Glutamatergic neuron (in vitro differentiated cells): ENCODE results near the gene EYS. TPM values are rescaled to one million over a fixed set of nuclear protein-coding genes. Genes with fewer than 3 reads are reported as not detected.

Experiments
- DNase-seq: peaks from one replicate; pipeline ENCODE4 v3.0.0; 2022
- H3K27ac Mint-ChIP-seq: one replicate; pipeline ENCODE4 v1.8.0; 2020; ENCODE audit warnings: mild to moderate bottlenecking, mixed read lengths, inconsistent platforms; ENCODE audit not compliant: unreplicated experiment
- H3K27me3 Mint-ChIP-seq: one replicate; pipeline ENCODE4 v1.8.0; 2020; ENCODE audit warnings: mild to moderate bottlenecking, moderate library complexity, mixed read lengths, inconsistent platforms; ENCODE audit not compliant: unreplicated experiment
- H3K36me3 Mint-ChIP-seq: one replicate; pipeline ENCODE4 v1.8.0; 2020; ENCODE audit warnings: mild to moderate bottlenecking, mixed read lengths, inconsistent platforms; ENCODE audit not compliant: unreplicated experiment
- H3K4me1 Mint-ChIP-seq: one replicate; pipeline ENCODE4 v1.8.0; 2020; ENCODE audit warnings: mild to moderate bottlenecking, low read depth, mixed read lengths, inconsistent platforms; ENCODE audit not compliant: unreplicated experiment
- H3K4me3 Mint-ChIP-seq: one replicate; pipeline ENCODE4 v1.8.0; 2020; ENCODE audit warnings: mild to moderate bottlenecking, mixed read lengths, inconsistent platforms; ENCODE audit not compliant: unreplicated experiment
- H3K9me3 Mint-ChIP-seq: one replicate; pipeline ENCODE4 v1.8.0; 2020; ENCODE audit warnings: mild to moderate bottlenecking, moderate library complexity, mixed read lengths, inconsistent platforms; ENCODE audit not compliant: unreplicated experiment
- CTCF ChIP-seq: fragments of 200-600 bp; sonication (generic); IDR thresholded peaks from one replicate; pipeline ENCODE4 v1.5.0; 2021; ENCODE audit not compliant: partially characterized antibody, unreplicated experiment
- total RNA-seq: library from RNA; stranded (reverse); fragmentation: NEBNext Ultra II Directional; extraction: Animal tissue kit (Norgen Biotek cat#: 25700); gene quantifications from one replicate; pipeline ENCODE4 v1.2.1, GENCODE V29; 2021; ENCODE audit not compliant: unreplicated experiment

The EYS gene
- total RNA-seq, 1 donor from 2014 or later, result 13.2 TPM

DNA sequence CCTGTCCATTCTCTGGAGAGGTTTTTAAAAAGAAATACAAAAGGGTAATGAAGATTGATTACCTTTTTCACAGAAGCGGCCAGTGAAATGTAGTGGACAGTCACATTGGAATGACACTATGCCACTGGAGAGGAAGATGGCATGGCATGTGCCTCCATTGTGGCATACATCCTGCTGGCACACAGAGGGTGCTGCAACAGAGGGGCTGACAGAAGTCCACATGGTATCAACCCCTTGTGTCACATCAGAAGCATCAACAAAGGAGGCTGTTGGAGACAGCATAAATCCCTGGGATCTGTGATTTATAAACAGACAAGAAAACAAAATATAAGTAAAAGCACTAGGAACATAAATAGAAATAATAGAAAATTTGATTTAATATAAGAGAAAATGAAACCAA is 1476.5 kb downstream of the EYS start:
- H3K27me3 Mint-ChIP-seq, result no peaks in the 10 kb centered on the region
- no peak for DNase-seq
- H3K4me3 Mint-ChIP-seq, result no peak overlapping the region
- no peak overlapping the region for H3K27ac Mint-ChIP-seq
- no peak for TF ChIP-seq CTCF
- H3K36me3 Mint-ChIP-seq, result no peaks in the 10 kb centered on the region
- peaks cover 6% of the 10 kb centered on the region for H3K4me1 Mint-ChIP-seq
- no peaks in the 10 kb centered on the region for H3K9me3 Mint-ChIP-seq

DNA sequence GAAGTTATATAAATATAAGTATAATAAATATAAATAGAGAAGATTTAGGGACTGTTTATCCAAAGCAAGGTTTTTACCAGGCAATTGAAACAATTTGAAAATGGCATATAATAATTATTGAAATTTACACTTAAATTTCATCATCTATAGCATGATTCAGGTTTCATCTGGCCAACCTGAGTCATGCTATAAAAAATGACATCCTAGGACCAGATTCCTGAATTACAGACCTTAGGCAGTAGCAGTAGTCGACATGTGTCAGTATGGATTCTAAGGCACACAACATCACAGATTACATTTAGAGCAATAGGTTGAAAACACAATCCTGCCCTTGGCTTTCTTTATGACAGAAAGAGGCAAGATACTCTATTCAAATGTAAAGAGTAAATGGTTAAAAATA is 1479.2 kb downstream of the EYS start:
- Mint-ChIP-seq H3K4me3 (no peak overlapping the region), H3K27me3 (peaks cover 3% of the 10 kb centered on the region), H3K36me3 (no peaks in the 10 kb centered on the region), H3K27ac (no peak overlapping the region), H3K9me3 (no peaks in the 10 kb centered on the region), H3K4me1 (peaks cover 20% of the 10 kb centered on the region)
- DNase-seq, result no peak
- TF ChIP-seq CTCF, result no peak

- no peak for DNase-seq
- Mint-ChIP-seq H3K27me3 (peaks cover 3% of the 10 kb centered on the region), H3K4me3 (no peak overlapping the region), H3K4me1 (peaks cover 20% of the 10 kb centered on the region), H3K36me3 (no peaks in the 10 kb centered on the region), H3K9me3 (no peaks in the 10 kb centered on the region), H3K27ac (peak overlapping the region; percentile 79)
- TF ChIP-seq CTCF, result no peak
Measured at GRCh38 chr6:64225503-64225902, 1481.5 kb downstream of the EYS start.

- H3K9me3 Mint-ChIP-seq, result no peaks in the 10 kb centered on the region
- peak; percentile 17 for DNase-seq
- no peaks in the 10 kb centered on the region for H3K36me3 Mint-ChIP-seq
- H3K4me3 Mint-ChIP-seq, result peak overlapping the region; percentile 6
- H3K27me3 Mint-ChIP-seq, result peaks cover 3% of the 10 kb centered on the region
- peaks cover 20% of the 10 kb centered on the region for H3K4me1 Mint-ChIP-seq
- TF ChIP-seq CTCF, result no peak
- H3K27ac Mint-ChIP-seq, result peak overlapping the region; percentile 79
Measured at GRCh38 chr6:64224819-64225218, 1482.2 kb downstream of the EYS start.

GRCh38 chr6:64221776-64222175 is 1485.2 kb downstream of the EYS start:
- no peaks in the 10 kb centered on the region for H3K36me3 Mint-ChIP-seq
- peaks cover 3% of the 10 kb centered on the region for H3K27me3 Mint-ChIP-seq
- DNase-seq, result no peak
- no peak overlapping the region for H3K27ac Mint-ChIP-seq
- no peak overlapping the region for H3K4me3 Mint-ChIP-seq
- H3K9me3 Mint-ChIP-seq, result no peaks in the 10 kb centered on the region
- peaks cover 20% of the 10 kb centered on the region for H3K4me1 Mint-ChIP-seq
- no peak for TF ChIP-seq CTCF
